Measurements from ENCODE around the gene FRMD6.

GRCh38 chr14:51666070-51666469 is 14.4 kb downstream of the FRMD6 start:
- TF ChIP-seq CTCF (IDR thresholded peaks at IDR 0.05) (no peak), POLR2AphosphoS5 (IDR thresholded peaks at IDR 0.05) (no peak), EP300 (IDR thresholded peaks at IDR 0.05) (no peak)

All from upper lobe of left lung (tissue), 4 donors.